ENCODE measurements around the gene RAD54L2. TPM values are rescaled to one million over a fixed set of nuclear protein-coding genes. Genes with fewer than 3 reads are reported as not detected.

Gene RAD54L2
- polyA plus RNA-seq, 6 donors from 2014 or later: 4.7 to 20.4 (median 12.8) TPM

Other genes with a start within 250 kb of the RAD54L2 start
- gene MANF, start 153.4 kb upstream of the RAD54L2 start, polyA plus RNA-seq (ENCODE audit: low read depth in 6 of 6): 10 to 100 TPM; 16.5 to 37.3 (median 29.3) TPM
- gene RBM15B, start 147.4 kb upstream of the RAD54L2 start, polyA plus RNA-seq (ENCODE audit: low read depth in 6 of 6): 10 to 100 TPM; 12.5 to 22.5 (median 14.5) TPM
- 10 to 100 TPM in 3 of 6 donors, 1 to 10 TPM in 3; 4.1 to 17.1 (median 10.4) TPM for gene DCAF1, start 38.7 kb upstream of the RAD54L2 start, polyA plus RNA-seq (ENCODE audit: low read depth in 6 of 6)
- 100 to 1,000 TPM in 2 of 6 donors, 10 to 100 TPM in 4; 69.7 to 101 (median 87.2) TPM for gene TEX264, start 132.5 kb downstream of the RAD54L2 start, polyA plus RNA-seq (ENCODE audit: low read depth in 6 of 6)
- under 1 TPM in 2 of 6 donors, not detected in 4; 0.07 to 0.15 TPM for gene GRM2, start 168.3 kb downstream of the RAD54L2 start, polyA plus RNA-seq (ENCODE audit: low read depth in 6 of 6)
- not detected for gene IQCF6, start 240.5 kb downstream of the RAD54L2 start, polyA plus RNA-seq (ENCODE audit: low read depth in 6 of 6)

All from naive B cell (primary cell).